Fibroblast of mammary gland (primary cell): ENCODE results near the gene ATCAY.

Experiments
- DNase-seq: peaks from one replicate; pipeline ENCODE4 v3.0.0-alpha.2; 2010; ENCODE audit warnings: low read depth
- H3K4me3 ChIP-seq: 2 replicates; pipeline ENCODE4 v1.5.1; 2011; ENCODE audit warnings: low read depth, mild to moderate bottlenecking, low read length, moderate library complexity; ENCODE audit not compliant: control insufficient read depth
- TF ChIP-seq, protein P1 (sequence below): conservative IDR thresholded peaks from 2 replicates; pipeline ENCODE4 v1.5.1; 2011; ENCODE audit warnings: low read depth, low read length, inconsistent platforms; ENCODE audit not compliant: control insufficient read depth, insufficient read depth

Gene ATCAY

DNA sequence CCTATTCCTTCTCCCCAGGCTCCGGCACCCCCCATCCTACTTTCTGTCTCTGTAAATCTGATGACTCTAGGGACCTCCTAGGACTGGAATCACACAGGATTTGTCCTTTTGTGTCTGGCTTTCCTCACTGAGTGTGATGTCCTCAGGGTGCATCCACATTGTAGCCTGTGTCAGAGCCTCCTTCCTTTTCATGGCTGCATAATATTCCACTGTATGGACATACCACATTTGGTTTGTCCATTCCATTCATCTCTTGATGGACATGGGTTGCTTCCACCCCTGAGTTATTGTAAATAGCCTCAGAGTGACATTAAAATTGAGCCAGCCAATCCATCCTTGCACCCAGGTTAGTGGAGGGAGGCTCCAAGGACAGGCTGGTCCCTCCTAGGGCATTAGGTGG, 29.6 kb downstream of the ATCAY start:
- TF ChIP-seq, protein P1, sequence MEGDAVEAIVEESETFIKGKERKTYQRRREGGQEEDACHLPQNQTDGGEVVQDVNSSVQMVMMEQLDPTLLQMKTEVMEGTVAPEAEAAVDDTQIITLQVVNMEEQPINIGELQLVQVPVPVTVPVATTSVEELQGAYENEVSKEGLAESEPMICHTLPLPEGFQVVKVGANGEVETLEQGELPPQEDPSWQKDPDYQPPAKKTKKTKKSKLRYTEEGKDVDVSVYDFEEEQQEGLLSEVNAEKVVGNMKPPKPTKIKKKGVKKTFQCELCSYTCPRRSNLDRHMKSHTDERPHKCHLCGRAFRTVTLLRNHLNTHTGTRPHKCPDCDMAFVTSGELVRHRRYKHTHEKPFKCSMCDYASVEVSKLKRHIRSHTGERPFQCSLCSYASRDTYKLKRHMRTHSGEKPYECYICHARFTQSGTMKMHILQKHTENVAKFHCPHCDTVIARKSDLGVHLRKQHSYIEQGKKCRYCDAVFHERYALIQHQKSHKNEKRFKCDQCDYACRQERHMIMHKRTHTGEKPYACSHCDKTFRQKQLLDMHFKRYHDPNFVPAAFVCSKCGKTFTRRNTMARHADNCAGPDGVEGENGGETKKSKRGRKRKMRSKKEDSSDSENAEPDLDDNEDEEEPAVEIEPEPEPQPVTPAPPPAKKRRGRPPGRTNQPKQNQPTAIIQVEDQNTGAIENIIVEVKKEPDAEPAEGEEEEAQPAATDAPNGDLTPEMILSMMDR: no peak
- no peak overlapping the region for H3K4me3 ChIP-seq
- no peak for DNase-seq

DNA sequence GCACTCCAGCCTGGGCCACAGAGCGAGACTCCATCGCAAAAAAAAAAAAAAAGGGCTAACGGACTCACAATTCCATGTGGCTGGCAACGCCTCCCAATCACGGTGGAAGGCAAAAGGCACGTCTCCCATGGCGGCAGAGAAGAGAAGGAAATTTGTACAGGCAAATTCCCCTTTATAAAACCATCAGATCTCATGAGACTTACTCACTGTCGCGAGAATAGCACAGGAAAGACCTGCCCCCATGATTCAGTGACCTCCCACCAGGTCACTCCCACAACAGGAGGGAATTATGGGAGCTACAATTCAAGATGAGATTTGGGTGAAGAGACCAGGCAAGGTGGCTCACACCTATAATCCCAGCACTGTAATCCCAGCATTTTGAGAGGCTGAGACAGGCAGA, 33.7 kb downstream of the ATCAY start:
- no peak for DNase-seq
- H3K4me3 ChIP-seq: no peak overlapping the region
- TF ChIP-seq, protein P1: no peak

DNA sequence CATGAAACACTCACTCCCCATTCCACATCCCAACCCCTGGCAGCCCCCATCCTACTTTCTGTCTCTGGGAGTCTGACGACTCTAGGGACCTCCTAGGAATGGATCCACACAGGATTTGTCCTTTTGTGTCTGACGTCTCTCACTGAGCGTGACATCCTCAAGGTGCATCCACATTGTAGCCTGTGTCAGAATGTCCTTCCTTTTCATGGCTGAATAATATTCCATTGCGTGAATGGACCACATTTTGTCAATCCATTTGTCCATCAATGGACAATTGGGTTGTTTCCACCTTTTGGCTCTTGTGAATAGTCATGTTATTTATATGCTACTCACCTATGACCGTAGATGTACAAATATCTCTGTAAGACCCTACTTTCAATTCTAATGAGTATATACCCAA, 35.5 kb downstream of the ATCAY start:
- DNase-seq: no peak
- TF ChIP-seq, protein P1: no peak
- H3K4me3 ChIP-seq: no peak overlapping the region

DNA sequence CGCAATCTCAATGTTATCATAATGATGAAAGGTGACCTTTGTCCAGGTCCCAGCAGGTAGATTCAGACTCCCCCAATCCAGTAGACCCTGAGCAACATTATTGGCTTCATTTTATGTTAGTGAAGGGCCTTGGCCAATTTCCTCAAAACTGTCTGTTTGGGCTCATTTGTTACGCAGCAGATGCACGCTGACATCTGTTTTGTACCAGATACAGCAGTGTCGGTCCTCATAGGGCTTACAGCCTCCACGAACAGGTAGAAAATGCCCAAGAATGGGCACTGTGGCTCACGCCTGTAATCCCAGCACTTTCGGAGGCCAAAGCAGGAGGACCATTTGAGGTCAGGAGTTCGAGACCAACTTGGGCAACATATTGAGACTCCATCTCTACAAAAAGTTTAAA, 39.3 kb downstream of the ATCAY start:
- DNase-seq: no peak
- H3K4me3 ChIP-seq: no peak overlapping the region
- TF ChIP-seq, protein P1: no peak

DNA sequence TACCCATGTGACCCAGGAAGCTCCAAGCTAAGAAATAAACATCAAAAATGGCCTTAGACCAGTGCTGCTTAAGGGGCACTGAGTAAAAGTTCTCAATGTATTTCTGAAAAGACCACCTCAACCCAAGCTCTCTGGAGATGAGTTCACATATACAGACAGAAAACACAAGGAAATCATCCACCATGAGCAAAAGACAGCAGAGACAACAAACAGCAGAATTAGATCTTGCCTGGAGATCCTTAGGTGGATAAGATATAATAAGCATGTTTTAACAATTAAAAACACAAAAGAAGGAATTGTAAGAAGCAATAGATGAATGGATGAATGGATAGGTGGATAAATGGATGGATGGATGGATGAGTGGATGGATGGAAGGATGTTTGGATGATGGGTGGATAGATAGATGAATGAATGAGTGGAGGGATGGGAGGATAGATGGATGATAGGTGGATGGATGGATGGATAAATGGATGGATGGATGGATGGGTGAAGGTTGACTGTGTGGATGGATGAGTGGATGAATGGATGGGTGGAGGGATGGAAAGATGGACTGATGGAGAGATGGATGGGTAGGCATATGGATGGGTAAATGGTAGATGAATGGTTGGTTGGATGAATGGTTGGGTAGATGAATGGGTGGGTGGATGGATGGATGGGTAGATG, 42.7 kb downstream of the ATCAY start:
- TF ChIP-seq, protein P1: no peak
- no peak overlapping the region for H3K4me3 ChIP-seq
- no peak for DNase-seq

DNA sequence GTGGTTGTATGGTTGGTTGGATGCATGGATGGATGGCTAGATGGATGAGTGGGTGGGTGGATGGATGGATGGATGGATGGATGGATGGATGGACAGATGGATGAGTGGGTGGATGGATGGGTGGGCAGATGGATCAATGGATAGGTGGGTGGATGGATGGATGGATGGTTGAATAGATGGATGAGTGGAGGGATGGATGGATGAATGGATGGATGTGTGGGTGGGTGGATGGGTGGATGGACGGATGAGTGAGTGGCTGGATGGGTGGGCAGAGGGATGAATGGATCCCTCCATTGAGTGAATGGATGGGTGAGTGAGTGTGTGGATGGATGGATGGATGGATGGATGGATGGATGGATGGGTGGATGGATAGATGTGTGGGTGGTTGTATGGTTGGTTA, 43.4 kb downstream of the ATCAY start:
- DNase-seq: no peak
- TF ChIP-seq, protein P1: no peak
- no peak overlapping the region for H3K4me3 ChIP-seq

DNA sequence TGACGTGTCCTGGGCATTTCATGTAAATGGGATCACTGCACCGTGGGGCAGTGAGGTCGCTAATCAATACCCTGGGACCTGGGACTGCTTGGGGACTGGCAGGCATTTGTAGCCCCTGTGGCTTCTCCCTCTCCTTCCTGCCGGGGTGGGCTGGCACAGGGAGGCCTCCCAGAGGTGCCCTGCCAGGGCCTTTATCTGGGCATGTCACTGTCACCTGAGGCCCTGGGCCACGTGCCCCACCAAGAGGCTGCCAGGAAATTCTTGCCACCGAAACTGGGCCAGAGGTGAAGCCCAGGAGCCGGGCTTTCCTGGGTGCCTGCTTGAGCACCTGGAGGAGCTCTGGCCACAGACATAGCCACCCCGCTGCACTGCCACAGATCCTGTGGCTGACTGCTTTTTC, 50.6 kb downstream of the ATCAY start:
- TF ChIP-seq, protein P1: no peak
- no peak for DNase-seq
- H3K4me3 ChIP-seq: no peak overlapping the region
